ENCODE data around the gene TMEM238L. TPM values are rescaled to one million over a fixed set of nuclear protein-coding genes. Genes with fewer than 3 reads are reported as not detected.

Gene TMEM238L
- total and polyA plus RNA-seq, 2 of the 8 experiments (the other 6 are each of a cell fraction or from before 2014, with no cell fraction given) = not detected

GRCh38 chr17:10824874-10825273 is 21.0 kb upstream of the TMEM238L start:
- Histone ChIP-seq H2BK12ac (ENCODE audit: low read depth, low read length) (no peak overlapping the region), H3K27me3 (replicated peaks in 1 of 4; ENCODE audit: control insufficient read depth in 3 of 4, extremely low read depth in 1 of 4, insufficient read depth in 3 of 4, low read length in 3 of 4) (peaks cover 0 to 2% (median 0%) of the 10 kb centered on the region in 4 experiments; a peak in 1 of 7 replicates), H3K27ac (ENCODE audit: low read depth, low read length) (no peak overlapping the region), H3K18ac (ENCODE audit: extremely low read depth, low read length) (no peak overlapping the region), H3K36me3 (ENCODE audit: control insufficient read depth in 2 of 4, insufficient read depth in 4 of 4, low read length in 3 of 4) (no peaks in the 10 kb centered on the region), H2AK5ac (ENCODE audit: low read depth, low read length) (no peak overlapping the region), H3K79me1 (ENCODE audit: low read depth, low read length) (no peaks in the 10 kb centered on the region), H3K4me1 (replicated peaks in 1 of 4; ENCODE audit: control insufficient read depth in 3 of 4, insufficient read depth in 4 of 4, low read length in 3 of 4) (peaks cover 3 to 8% (median 4%) of the 10 kb centered on the region in 4 experiments; a peak in 5 of 7 replicates), H2BK120ac (replicated peaks; ENCODE audit: low read depth, low read length) (no peak overlapping the region), H3K56ac (replicated peaks; ENCODE audit: insufficient read length, low read depth, low read length) (no peak overlapping the region), H3K23ac (ENCODE audit: insufficient read length) (no peak overlapping the region), H4K5ac (ENCODE audit: insufficient read length, low read depth, low read length) (no peak overlapping the region), H4K20me1 (replicated peaks in 1 of 2; ENCODE audit: control insufficient read depth in 1 of 2, insufficient read depth in 2 of 2, low read length in 2 of 2) (no peaks in the 10 kb centered on the region), H3K4me2 (ENCODE audit: insufficient read depth in 1 of 2, low read depth in 2 of 2, low read length in 2 of 2) (no peak overlapping the region), H3K9ac (replicated peaks in 1 of 4; ENCODE audit: extremely low read depth in 1 of 4, low read depth in 3 of 4, low read length in 3 of 4) (no peak overlapping the region), H3K23me2 (ENCODE audit: low read depth, low read length) (no peaks in the 10 kb centered on the region), H2BK20ac (ENCODE audit: low read length) (no peak overlapping the region), H3K79me2 (ENCODE audit: control insufficient read depth in 1 of 2, insufficient read depth in 2 of 2, low read length in 2 of 2) (no peaks in the 10 kb centered on the region), H3K14ac (ENCODE audit: insufficient read length) (no peak overlapping the region), H3K4me3 (ENCODE audit: extremely low read depth in 1 of 4, insufficient read depth in 2 of 4, low read depth in 3 of 4, low read length in 4 of 4) (no peak overlapping the region), H4K8ac (ENCODE audit: extremely low read depth, insufficient read depth, low read length) (no peak overlapping the region), H4K91ac (replicated peaks; ENCODE audit: insufficient read length, low read length) (no peak overlapping the region), H3K4ac (replicated peaks; ENCODE audit: insufficient read length, low read depth, low read length) (no peak overlapping the region), H2BK15ac (ENCODE audit: low read length) (no peak overlapping the region), H2BK5ac (ENCODE audit: low read depth, low read length) (no peak overlapping the region), H3K9me3 (ENCODE audit: insufficient read depth in 2 of 2, low read depth in 1 of 2, low read length in 1 of 2) (no peaks in the 10 kb centered on the region), H2AFZ (ENCODE audit: low read length) (no peak overlapping the region)
- ChIA-PET POLR2A (ENCODE audit: partially characterized antibody) (no interaction called here), CTCF (ENCODE audit: partially characterized antibody) (interaction anchor here (1.1 to 2.3 kb wide), 6 partner anchors 9 to 88 kb away, joined by 3 to 9 read pairs (median 4); no protein-coding TSS in a partner anchor)
- FAIRE-seq = no peak
- DNase-seq (ENCODE audit: low read depth in 1 of 2, low spot score in 2 of 2) = no peak
- 89% methylated on average over 7 of the region's 7 CpGs; no CpG with 5 or more reads in 1 of the 2 experiments for WGBS, 2 experiments (ENCODE audit: extremely low coverage in 1 of 2, insufficient coverage in 1 of 2, insufficient read length in 1 of 2, insufficient replicate concordance in 2 of 2, low coverage in 1 of 2, low lambda C conversion rate in 2 of 2, missing lambda C conversion rate in 1 of 2)
- no peak for TF ChIP-seq JUN (IDR thresholded peaks at IDR 0.05; ENCODE audit: low read depth, low read length)
- no peak for TF ChIP-seq KDM1A (IDR thresholded peaks at IDR 0.05; ENCODE audit: borderline replicate concordance, low read length)
- no peak for TF ChIP-seq MAFK (IDR thresholded peaks at IDR 0.05; ENCODE audit: low read depth, low read length)
- no peak for TF ChIP-seq PHF8 (conservative IDR thresholded peaks at IDR 0.05; ENCODE audit: low read depth, low read length)
- no peak for TF ChIP-seq CBX8 (IDR thresholded peaks at IDR 0.05; ENCODE audit: borderline replicate concordance, low read depth, low read length)
- no peak for TF ChIP-seq BRCA1 (IDR thresholded peaks at IDR 0.05; ENCODE audit: low read depth, low read length)
- TF ChIP-seq POU5F1 (IDR thresholded peaks at IDR 0.05; ENCODE audit: low read depth, low read length) = no peak
- no peak for TF ChIP-seq ATF3 (IDR thresholded peaks at IDR 0.05; ENCODE audit: insufficient read depth, low read depth, low read length)
- TF ChIP-seq FOSL1 (IDR thresholded peaks at IDR 0.05; ENCODE audit: insufficient read depth, low read depth, low read length) = no peak
- TF ChIP-seq SAP30 (IDR thresholded peaks at IDR 0.05; ENCODE audit: insufficient read depth, insufficient replicate concordance, low read length) = no peak
- no peak for TF ChIP-seq ATF2 (IDR thresholded peaks at IDR 0.05; ENCODE audit: low read length)
- no peak for TF ChIP-seq HDAC6 (IDR thresholded peaks at IDR 0.05; ENCODE audit: low read depth, low read length)
